8988T (cell line): Measurements from ENCODE around the gene APBA1.
"Not testable (repeated sequence)": the region's sequence is repeated elsewhere in the genome, so short reads cannot be mapped to it uniquely, and the experiment has no call there.

ENCODE experiments used
- DNase-seq: peaks from one replicate; pipeline ENCODE4 v3.0.0; 2011

The APBA1 gene

DNA sequence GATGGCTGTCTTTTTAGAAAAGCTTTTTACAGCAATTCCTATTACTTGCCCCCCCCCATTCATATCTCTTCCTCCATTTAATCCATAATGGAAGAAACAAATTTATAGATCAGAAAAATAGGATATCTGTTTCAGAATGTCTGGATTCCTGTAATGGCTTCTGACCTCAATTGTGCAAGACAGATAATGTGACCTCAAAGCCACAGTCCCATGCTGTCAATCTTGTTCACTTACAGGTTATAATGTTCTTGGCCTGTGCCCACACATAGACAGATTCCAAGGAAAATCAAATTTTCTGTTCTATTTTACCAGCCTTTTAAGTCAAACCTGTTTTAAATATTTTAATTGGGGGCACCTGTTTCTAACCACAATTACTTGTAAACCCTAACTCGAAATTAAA is 203.8 kb downstream of the APBA1 start:
- no peak for DNase-seq

DNA sequence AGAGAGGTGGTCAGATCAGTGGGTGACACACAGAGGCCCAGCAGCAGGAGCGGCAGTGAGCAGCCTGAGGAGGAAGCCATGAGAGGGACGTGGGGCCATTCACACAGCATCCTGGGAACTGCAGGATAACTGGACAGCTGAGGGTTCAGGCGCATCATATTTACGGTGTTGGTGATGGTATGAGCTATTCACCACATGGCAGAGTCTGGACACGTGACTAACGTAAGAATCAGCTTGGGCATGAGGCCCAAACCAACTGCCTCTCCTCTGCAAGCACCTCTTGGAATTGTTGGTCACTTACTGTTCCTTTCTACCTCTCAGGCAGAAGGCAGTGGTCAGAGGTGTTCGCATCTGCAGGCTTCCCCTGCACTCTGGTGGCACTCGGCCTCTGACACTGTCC is 206.0 kb downstream of the APBA1 start:
- no peak for DNase-seq

DNA sequence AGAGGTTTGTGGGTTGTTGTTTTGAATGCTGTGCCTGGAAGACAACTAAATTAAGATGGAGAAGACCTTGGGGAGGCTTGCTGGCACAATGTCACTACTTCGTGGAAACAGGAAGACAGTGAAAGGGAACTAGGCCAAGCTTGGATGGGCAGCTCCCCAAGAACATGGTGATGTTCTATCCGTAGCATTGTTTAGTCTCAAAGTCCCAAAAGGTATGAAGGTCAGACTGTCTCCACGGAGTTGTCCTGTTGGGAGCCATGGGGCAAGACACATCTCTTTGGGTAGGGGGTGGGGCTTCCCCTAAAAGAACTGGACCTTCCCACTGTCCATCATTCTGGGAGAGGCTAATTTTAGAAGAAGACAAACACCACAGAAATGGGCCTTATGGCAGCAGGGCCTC is 206.7 kb downstream of the APBA1 start:
- no peak for DNase-seq

DNA sequence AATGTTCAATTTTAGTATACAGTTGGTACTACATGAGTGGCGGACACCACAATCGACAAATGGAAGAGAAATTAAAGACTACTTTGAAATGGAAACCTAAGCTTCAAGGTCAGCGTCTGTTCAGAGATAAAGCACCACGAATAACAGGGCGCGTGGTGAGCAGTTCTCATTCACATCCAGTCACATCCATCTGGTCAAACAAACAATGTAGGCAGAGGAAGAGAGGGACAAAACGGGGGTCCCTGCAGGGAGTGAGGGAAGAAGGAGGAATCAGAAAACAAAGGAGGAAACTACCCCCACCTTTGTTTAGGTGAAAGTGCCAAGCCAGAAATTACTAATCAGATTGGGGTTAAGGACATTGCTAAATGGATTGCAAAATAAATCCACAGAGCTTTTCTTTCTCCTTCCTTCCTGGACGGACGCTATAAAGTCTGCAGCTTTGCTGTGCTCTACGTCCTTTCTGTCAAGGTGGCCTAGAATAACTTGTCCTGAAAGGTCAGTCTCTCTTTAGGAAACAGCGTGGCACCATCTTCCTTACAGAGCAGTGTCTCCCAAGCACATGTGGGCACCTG is 208.6 kb downstream of the APBA1 start:
- no peak for DNase-seq

DNA sequence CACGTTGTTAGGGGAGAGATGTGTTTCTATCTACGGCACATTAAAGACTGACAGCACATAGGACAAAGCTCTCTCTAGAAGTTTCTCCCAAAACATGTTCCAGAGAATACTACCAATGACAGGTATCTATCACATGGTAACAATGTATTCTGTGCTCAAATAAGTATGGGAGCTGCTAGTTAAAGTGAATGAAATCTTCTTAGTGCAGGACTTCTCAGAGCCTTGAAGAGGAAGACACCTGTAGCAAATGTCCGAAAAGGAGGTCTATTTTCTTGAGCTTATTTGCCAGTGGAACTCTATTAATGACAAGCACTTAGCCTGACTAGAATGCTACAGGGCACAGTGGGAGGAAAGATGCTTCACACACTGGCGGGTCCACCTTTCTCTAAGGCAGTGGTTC is 209.8 kb downstream of the APBA1 start:
- no peak for DNase-seq

DNA sequence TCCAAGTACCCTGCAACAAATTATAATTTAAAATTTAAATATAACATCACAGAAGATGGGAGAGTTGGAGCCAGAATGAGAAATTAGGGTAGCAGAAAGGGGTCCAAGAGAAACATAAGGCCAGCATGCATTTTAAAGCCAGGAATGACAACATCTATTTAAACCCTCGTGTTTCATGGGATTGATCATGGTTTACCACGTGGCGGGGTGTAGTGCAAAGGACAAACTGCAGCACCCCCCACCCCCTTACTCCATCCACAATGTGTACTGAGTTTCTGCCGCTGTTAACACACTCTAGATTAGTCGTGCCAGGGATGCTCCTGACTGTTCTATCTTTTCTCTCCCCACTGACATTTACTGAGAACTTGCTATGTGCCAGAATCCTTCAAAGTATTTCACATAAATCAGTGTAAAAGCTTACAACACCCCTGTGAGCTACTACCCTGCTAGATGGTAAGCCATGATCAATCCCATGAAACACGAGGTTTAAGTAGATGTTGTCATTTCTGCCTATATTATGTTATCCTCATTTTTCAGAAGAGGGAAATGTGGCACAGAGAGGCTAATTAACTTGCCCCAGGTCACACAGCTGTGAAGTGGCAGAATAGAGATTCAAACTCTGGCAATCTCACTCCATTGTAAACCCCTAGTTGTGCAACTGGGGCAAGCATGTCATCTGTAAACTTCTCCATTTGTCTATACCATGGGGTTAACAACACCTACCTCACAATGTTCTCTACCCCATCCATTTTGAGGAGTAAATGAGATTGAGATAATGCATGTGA is 210.9 kb downstream of the APBA1 start:
- DNase-seq = no peak

DNA sequence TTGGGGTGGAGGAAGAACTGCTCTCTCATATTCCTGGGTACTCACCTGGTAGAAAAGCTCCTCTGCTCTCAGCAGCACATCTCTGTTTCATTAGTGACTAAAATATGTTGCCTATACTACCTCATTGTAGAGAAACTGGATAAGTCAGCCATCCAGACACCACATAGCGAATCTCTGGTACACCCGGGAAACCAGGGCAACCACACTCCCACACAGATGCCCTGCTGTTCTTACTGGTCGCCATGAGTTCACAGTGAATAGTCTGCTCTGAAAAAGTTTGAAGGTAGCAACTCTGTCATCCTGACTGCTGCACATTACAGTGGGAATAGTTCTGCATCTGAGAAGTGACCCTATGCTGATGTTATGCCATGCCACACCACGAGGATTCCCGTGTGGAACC is 212.2 kb downstream of the APBA1 start:
- no peak for DNase-seq

DNA sequence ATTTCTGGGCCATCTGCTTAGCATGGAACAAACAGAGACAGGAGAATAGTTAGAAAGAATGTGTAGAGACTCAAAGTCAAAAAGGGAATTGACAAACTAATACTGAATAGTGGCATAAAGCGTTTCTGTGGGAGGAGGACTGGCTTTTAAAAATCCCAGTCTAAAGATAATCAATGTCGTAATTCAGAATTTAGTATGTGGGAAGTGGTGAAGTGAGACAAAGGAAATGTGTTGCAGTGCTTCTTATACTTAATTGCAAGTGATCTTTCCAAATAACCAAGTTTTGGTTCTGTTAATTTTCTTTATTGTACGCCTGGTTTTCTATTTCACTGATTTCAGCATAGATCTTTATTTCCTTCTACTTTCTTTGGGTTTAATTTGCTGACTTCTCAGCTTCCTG is 214.0 kb downstream of the APBA1 start:
- DNase-seq = no peak

DNA sequence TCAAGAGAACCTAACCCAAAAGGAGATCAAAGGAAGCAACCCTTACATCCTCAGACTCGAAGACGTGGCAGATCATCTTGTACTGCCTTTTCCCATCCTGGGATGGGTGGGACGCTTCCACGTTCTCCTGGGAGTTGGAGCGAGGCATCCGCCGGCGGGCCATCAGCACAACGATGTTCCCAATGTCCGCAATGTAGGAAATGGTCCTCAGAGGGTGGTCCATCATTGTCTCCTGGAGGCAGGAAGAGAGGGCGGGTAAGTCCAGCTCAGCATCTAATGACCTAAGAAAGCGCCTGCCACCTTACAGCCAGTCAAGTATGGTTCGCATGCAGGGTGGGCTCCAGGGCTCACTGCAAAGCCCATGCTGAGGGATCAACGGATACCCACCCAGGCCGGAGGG is 216.0 kb downstream of the APBA1 start:
- no peak for DNase-seq

DNA sequence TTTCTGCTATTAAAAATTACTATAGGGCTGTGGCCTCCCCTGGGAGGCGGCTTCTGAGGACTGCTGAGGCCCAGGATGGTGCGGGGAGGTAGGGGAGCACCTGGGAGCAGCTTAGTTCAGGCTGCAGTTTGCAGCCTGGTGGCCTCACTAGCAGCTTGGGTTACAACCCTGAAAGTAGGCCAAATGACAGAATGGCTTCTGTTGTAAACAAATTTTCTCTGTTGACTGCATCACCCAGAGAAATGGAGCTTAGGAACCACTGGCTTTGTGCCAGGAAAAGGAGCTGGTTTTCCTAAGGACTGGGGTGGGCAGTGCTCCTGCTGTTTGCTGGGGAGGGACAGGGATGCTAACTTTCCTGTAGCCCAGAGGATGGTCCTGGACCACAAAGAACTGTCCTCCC is 216.9 kb downstream of the APBA1 start:
- DNase-seq = no peak

DNA sequence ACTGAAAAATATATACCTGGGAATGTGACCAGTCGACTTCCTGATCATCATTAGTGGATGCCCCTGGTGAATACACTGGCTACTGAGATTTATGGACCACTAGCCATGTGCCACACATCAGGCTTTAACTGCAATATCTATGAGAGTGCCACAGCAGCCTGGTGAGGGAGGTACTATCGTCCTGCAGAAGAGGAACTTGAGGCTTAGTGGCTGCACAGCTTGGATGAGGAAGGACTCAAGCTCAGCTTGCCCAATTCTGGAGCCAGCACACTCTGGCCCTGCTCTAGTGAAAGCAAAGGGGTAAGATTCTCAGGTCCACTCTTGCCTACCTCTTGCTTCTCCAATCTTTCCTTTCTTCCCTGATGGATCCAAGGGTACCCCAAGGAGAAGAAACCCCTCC is 217.8 kb downstream of the APBA1 start:
- DNase-seq = no peak

DNA sequence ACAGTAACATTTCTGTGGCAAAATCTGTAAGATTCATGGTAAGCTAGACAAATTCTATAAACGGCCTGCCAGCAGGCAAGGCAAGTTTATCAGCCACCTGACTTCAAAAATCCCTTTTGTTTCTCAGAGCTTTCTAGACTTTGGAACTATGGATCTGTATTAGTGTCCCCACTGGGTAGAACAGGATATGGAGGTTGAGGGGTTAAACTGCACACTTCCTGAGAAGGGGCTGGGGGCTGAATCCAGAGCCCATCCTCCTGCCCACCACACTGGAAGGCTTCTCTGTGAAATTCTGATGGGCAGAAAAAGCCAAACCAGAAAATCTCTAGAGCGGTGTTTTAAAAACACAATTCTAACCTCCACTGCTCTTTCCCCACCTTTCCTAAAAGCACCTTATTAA is 218.4 kb downstream of the APBA1 start:
- no peak for DNase-seq

DNA sequence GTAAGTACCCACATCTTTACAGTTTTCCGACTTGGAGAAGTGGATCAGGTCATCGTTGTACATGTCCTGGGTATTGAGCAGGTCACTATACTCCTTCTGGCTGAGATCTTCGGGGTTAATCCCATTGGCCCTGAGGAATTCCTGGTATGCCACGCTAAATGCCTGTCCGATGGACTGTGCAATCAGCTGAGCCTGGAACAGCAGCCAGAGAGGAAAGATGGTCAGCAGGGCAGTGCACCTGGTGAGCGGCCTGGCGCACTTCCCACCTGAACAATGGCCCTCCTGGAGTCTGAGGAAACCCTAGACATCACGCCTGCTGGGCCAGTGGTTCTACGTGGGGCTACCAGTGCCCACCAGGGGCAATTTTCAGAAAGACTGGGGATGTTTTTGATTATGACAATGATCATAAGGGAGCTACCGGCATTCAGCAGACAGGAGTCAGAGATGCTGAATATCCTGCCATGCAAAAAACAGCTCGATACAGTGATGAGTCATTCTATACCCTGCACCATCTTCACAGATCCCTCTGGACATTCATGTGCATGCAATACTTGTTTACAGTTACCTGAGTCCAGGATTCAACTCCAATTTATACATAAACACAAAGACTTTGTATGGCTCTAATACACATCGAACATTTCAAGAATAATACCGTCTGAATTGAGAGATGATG is 219.9 kb downstream of the APBA1 start:
- no peak for DNase-seq

DNA sequence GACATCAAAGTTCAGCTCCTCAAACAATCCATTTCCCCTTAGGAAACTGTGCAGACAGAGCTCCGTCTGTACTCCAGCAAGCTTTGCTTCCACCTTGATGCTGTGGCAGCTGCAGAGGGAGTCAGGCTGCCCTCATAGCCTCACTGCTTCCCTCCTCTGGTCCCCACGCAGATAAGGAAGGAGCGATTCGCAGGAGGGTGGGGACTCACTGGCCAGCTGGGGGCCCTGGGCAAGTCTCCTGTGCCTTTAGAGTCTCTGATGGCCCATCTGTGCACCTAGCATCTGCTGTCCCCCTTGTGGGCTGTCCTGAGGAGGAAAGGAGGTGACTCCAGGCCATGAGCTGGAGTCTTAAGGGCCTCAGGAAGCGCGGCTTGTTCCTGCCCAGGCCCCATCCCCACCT is 225.7 kb downstream of the APBA1 start:
- no peak for DNase-seq

DNA sequence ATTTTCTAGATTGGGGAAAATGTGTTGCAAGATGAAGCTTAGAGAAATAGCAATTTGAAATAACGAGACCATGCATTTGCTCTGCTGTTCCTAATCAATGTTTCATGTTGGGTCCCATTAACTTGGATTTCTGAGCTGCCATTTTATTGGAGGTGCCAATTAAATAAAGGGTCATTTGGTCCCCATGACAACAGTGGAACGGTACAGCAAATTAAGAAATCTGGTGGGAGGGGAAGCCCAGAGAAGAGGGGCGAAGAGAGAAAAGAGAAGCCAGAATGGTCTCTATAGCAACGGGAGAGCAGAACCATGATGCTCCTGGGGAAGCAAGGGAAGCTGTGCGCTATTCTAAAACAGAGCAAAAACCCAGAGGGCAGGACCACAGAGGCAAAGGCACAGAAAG is 226.9 kb downstream of the APBA1 start:
- DNase-seq = no peak

DNA sequence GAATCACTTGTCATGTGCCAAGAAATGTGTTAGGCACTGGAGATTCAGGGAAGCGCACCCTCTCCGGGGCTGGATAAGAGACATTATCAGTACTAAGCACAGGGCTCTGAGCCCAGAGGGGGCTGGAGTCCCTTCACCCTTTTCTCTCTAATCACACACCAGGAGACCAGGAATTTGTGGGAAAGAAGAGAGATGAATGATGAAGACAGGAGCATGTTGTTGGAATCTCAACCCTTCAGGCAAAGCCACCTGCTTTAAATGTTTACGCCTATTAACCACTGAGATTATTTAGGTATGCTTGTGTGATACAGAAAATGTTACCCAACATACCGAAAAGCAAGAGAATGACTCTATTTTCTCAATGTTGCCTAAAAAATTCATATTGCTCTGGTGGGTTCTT is 227.4 kb downstream of the APBA1 start:
- no peak for DNase-seq

DNA sequence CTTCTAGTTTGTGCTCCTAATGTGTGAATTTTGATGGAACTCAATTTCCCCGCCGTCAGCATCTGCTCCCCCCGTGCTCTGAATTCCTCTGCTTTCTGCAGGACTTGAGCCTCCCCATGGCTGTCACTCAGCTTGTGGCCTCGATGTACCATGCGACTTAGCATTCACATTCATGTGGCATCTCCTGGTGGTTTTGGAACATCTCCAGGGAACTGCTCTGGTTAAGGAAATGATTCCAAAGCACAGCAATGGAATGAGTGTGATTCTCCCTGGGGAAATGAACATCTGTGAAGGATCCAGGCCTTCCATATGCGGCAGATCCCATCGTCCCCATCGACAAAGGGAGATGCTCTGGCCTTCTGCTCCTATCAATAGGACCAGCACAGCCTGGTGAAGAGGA is 228.2 kb downstream of the APBA1 start:
- no peak for DNase-seq

DNA sequence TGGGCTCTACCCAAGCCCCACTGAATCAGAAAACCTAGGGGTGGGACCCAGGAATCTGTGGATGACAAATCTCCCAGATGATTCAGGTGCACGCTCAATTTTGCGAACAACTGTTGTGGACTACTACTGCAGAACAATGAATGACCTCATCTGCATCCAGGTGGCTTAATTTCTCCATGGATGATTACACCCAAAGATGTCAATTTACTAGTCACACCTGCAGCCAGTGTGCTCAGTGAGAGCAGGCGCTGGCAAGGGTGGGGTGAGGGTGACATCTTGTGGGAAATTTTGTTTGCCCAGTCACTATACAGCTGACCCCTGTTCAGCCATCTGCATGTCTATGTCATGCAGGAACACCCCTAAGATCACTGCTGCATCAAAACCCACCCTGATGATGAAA is 229.0 kb downstream of the APBA1 start:
- no peak for DNase-seq

DNA sequence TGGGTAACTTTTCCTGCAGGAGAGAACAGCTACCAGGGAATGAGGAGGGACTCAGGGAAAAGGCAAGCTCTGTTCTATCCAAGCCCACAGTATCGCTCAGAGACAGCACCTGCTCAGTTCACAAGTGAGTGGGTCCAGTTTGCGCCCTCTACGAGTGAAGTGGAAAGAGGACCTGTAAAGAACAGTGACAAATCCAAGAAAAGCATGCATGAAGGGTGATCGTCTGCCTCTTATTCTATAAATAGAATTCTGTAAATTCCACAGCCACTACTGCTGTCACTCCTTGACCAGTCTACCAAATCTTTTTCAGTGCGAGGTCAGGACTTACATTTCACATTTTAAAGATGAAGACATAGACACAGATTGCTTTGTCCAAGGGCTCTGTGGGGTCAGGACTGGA is 229.7 kb downstream of the APBA1 start:
- DNase-seq = no peak

DNA sequence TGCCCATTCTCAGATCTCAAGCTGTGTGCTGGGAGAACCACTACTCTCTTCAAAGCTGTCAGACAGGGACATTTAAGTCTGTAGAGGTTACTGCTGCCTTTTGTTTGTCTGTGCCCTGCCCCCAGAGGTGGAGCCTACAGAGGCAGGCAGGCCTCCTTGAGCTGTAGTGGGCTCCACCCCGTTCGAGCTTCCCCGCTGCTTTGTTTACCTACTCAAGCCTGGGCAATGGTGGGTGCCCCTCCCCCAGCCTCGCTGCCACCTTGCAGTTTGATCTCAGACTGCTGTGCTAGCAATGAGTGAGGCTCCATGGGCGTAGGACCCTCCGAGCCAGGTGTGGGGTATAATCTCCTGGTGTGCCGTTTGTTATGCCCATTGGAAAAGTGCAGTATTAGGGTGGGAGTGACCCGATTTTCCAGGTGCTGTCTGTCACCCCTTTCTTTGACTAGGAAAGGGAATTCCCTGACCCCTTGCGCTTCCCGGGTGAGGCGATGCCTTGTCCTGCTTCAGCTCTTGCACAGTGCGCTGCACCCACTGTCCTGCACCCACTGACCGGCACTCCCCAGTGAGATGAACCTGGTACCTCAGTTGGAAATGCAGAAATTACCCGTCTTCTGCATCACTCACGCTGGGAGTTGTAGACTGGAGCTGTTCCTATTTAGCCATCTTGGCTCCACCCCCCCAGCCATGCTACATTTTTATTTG is 231.8 kb downstream of the APBA1 start:
- DNase-seq = not testable (repeated sequence)

DNA sequence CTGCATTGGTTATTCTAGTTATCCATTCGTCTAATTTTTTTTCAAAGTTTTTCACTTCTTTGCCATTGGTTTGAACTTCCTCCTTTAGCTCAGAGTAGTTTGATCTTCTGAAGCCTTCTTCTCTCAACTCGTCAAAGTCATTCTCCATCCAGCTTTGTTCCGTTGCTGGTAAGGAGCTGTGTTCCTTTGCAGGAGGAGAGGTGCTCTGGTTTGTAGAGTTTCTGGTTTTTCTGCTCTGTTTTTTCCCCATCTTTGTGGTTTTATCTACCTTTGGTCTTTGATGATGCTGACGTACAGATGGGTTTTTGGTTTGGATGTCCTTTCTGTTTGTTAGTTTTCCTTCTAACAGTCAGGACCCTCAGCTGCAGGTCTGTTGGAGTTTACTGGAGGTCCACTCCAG is 232.5 kb downstream of the APBA1 start:
- not testable (repeated sequence) for DNase-seq

DNA sequence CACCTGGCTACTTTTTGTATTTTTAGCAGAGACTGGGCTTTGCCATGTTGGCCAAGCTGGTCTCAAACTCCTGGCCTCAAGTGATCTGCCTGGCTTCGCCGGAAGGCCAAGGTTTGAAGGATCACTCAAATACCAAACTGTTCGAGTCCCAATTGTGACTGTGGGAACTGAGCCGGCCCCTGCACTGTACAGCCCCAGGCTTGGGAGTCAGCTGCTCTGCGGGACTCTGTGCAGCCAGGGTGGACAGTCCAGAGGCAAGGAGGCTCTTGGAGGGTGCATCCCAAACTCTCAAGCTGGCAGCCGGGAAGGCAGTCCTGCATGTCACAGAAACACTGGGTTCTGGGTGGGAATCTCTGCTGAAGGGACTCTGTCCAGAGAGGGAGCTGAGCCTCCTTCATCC is 238.2 kb downstream of the APBA1 start:
- DNase-seq = no peak

DNA sequence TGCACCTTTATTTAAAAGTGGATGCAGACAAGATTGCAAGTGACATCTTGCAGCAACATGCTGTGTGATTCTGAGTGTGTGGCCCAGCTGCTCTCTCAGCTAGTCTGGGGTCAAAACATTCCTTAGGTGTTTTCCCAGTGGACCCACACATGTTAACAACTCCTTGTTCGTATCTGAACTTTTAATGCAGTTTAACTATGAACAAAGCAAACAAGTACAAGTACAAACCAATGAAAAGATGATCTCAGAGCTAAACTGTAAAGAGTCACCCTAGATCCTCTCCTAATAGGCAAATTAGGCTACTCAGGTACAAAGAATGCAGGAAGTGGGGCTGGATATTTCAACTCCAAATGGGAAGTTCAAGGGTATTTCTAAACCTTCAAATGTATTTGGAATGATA is 238.8 kb downstream of the APBA1 start:
- no peak for DNase-seq

DNA sequence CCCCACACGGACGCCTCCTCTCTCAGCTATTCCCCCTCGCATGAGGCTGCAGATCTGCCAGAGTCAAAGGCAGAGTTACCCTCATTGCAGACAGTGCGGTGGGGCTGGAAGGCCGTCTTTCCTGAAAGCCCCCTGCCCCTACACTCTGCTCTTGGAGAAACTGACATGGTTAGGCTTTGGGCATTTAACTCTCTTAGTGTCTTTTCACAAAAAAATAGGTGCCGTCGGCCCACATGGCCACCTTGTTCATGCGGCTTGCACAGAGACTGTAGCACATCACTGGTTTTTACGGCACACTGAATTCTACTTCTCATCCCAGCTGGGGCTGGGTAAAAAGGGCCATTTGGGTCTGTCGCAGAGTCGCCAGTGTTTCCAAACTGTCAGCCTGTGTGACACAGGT is 239.5 kb downstream of the APBA1 start:
- no peak for DNase-seq
